CD14-positive monocyte (primary cell): ENCODE measurements around the gene HES6. TPM values are rescaled to one million over a fixed set of nuclear protein-coding genes. Genes with fewer than 3 reads are reported as not detected.
A peak's percentile ranks its signal among the peaks of the same experiment; 100 is the strongest.

Source experiments
- DNase-seq, 3 donors: peaks; one replicate each; pipeline ENCODE4 v3.0.0-alpha.2; 2011 to 2022
- H2AFZ ChIP-seq: 2 replicates; pipeline ENCODE4 v1.6.0; 2012; ENCODE audit warnings: mild to moderate bottlenecking, low read depth, low read length, inconsistent platforms; ENCODE audit not compliant: insufficient read depth, poor library complexity, severe bottlenecking
- H3K27ac ChIP-seq, 2 donors: 1 replicate in 1 of 2; 2 replicates in 1 of 2; pipeline ENCODE4 v1.5.1; 2012 to 2013; ENCODE audit warnings: low read length in 2 of 2, control low read depth in 1 of 2, inconsistent platforms in 1 of 2, low read depth in 1 of 2, mild to moderate bottlenecking in 1 of 2
- H3K27me3 ChIP-seq, 2 donors: one replicate each; pipeline versions ENCODE4 v1.6.0 to v1.6.1; 2011 to 2013; ENCODE audit warnings: low read length in 2 of 2; ENCODE audit not compliant: control insufficient read depth in 2 of 2, insufficient read depth in 2 of 2
- H3K36me3 ChIP-seq, 2 donors: replicated peaks in 1 of 2; 1 replicate in 1 of 2; 2 replicates in 1 of 2; pipeline versions ENCODE4 v1.5.1 to v1.6.1; 2012 to 2013; ENCODE audit warnings: low read length in 2 of 2, control low read depth in 1 of 2, inconsistent platforms in 1 of 2, mild to moderate bottlenecking in 1 of 2; ENCODE audit not compliant: insufficient read depth in 2 of 2, control insufficient read depth in 1 of 2
- H3K4me1 ChIP-seq, 2 donors: 1 replicate in 1 of 2; 2 replicates in 1 of 2; pipeline versions ENCODE4 v1.5.1 to v1.6.1; 2012 to 2013; ENCODE audit warnings: low read length in 2 of 2, control low read depth in 1 of 2, inconsistent platforms in 1 of 2, mild to moderate bottlenecking in 1 of 2, moderate library complexity in 1 of 2; ENCODE audit not compliant: insufficient read depth in 2 of 2, control insufficient read depth in 1 of 2
- H3K4me2 ChIP-seq: replicated peaks from 2 replicates; pipeline ENCODE3; 2012; ENCODE audit warnings: low read length, moderate library complexity, mild to moderate bottlenecking; ENCODE audit not compliant: poor library complexity, severe bottlenecking; ENCODE audit errors: extremely low read depth
- H3K4me3 ChIP-seq, 3 experiments: fragments of 200-600 bp in 1 of 3; sonication (generic) in 1 of 3; replicated peaks in 1 of 3; 1 replicate in 2 of 3; 2 replicates in 1 of 3; pipeline ENCODE4 v1.5.1; 2011 to 2013; ENCODE audit warnings: low read length in 3 of 3, mild to moderate bottlenecking in 3 of 3, control low read depth in 2 of 3, low read depth in 2 of 3, inconsistent platforms in 1 of 3, moderate library complexity in 1 of 3
- H3K79me2 ChIP-seq: 2 replicates; pipeline ENCODE4 v1.6.0; 2012; ENCODE audit warnings: mild to moderate bottlenecking, control low read depth, inconsistent platforms, low read length, moderate library complexity; ENCODE audit not compliant: insufficient read depth
- H3K9ac ChIP-seq: 2 replicates; pipeline ENCODE4 v1.6.0; 2017; ENCODE audit warnings: low read length, mild to moderate bottlenecking; ENCODE audit not compliant: insufficient read depth, poor library complexity, severe bottlenecking
- H3K9me3 ChIP-seq, 2 donors: replicated peaks in 1 of 2; 1 replicate in 1 of 2; 2 replicates in 1 of 2; pipeline versions ENCODE4 v1.5.1 to v1.6.1; 2012 to 2013; ENCODE audit warnings: low read length in 2 of 2, control low read depth in 1 of 2; ENCODE audit not compliant: control insufficient read depth in 1 of 2, insufficient read depth in 1 of 2
- H4K20me1 ChIP-seq: 2 replicates; pipeline ENCODE4 v1.6.0; 2012; ENCODE audit warnings: mild to moderate bottlenecking, low read length, control low read depth, moderate library complexity; ENCODE audit not compliant: insufficient read depth
- H3K27ac Mint-ChIP-seq, 7 donors: one replicate each; pipeline ENCODE4 v1.8.0; 2020; ENCODE audit warnings: mild to moderate bottlenecking in 7 of 7, mixed read lengths in 7 of 7, moderate library complexity in 6 of 7, inconsistent platforms in 2 of 7
- H3K27me3 Mint-ChIP-seq, 3 donors: one replicate each; pipeline ENCODE4 v1.8.0; 2021 to 2022; ENCODE audit warnings: low read depth in 3 of 3, mild to moderate bottlenecking in 3 of 3, mixed read lengths in 3 of 3, moderate library complexity in 3 of 3, inconsistent platforms in 1 of 3
- H3K36me3 Mint-ChIP-seq, 2 donors: one replicate each; pipeline ENCODE4 v1.8.0; 2020; ENCODE audit warnings: mixed read lengths in 2 of 2, inconsistent platforms in 1 of 2, mild to moderate bottlenecking in 1 of 2
- H3K4me1 Mint-ChIP-seq: one replicate; pipeline ENCODE4 v1.8.0; 2020; ENCODE audit warnings: mild to moderate bottlenecking, mixed read lengths
- H3K4me3 Mint-ChIP-seq, 2 donors: one replicate each; pipeline ENCODE4 v1.8.0; 2020; ENCODE audit warnings: mild to moderate bottlenecking in 2 of 2, mixed read lengths in 2 of 2, moderate library complexity in 1 of 2
- H3K9me3 Mint-ChIP-seq, 7 donors: one replicate each; pipeline ENCODE4 v1.8.0; 2020 to 2022; ENCODE audit warnings: mixed read lengths in 7 of 7, mild to moderate bottlenecking in 6 of 7, moderate library complexity in 6 of 7, inconsistent platforms in 2 of 7
- WGBS: methylation state at CpG from one replicate; pipeline ENCODE4 v1.1.5; 2013; ENCODE audit warnings: missing lambda C conversion rate; ENCODE audit not compliant: insufficient coverage; 5-methylcytosine and 5-hydroxymethylcytosine counted together
- intact Hi-C, 2 donors: fragments of 100-400 bp; cut with micrococcal nuclease; formaldehyde crosslinking; loops; one replicate each; pipeline versions ENCODE4 v1.15.0 to v1.15.1; 2023
- polyA plus RNA-seq, 3 donors: library from polyadenylated mRNA; depleted of rRNA in 1 of 3; unstranded in 2 of 3; stranded (reverse) in 1 of 3; fragments of 300-500 nt in 2 of 3; fragments of >200 nt in 1 of 3; fragmentation: Illumina TruSeq in 2 of 3; gene quantifications; 1 replicate in 2 of 3; 2 replicates in 1 of 3; pipeline ENCODE4 v1.2.3, GENCODE V29; 2012 to 2021
- TF ChIP-seq, protein P1 (sequence below): fragments of 200-600 bp; IDR thresholded peaks from one replicate; pipeline ENCODE4 v1.8.0; 2022; ENCODE audit warnings: antibody characterized with exemption, mild to moderate bottlenecking

Gene HES6
- polyA plus RNA-seq, 3 donors, result 2.1 to 4.0 (median 2.8) TPM

DNA sequence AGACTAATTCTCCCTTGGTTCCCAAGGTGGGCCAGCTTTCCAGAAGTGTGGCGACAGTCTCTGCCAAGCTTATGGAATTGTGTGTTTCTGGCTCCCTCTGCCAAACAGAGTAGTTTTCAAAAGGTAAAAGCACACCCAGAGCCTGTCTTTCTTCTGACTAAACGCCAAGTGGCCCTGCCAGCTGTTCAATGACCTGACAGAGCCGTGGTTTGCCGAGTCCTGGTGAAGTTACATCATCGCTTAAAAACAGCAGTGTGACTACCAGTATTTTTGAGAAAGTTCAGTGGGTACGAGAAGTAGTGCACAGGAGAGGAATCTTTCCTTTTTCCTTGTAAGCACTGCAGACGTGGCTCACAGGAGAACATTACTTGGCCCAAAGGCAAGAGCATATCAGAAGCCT lies 46.7 kb upstream of the HES6 start:
- Histone ChIP-seq H3K27me3 (no peaks in the 10 kb centered on the region), H2AFZ (no peak overlapping the region), H3K36me3 (no peaks in the 10 kb centered on the region), H3K27ac (peak overlapping the region in 1 of 2 donors; percentile 3), H3K9me3 (no peaks in the 10 kb centered on the region), H3K9ac (no peak overlapping the region), H3K4me2 (no peak overlapping the region), H3K79me2 (peaks cover 66% of the 10 kb centered on the region), H3K4me1 (peaks cover 21 to 24% of the 10 kb centered on the region in 2 donors), H3K4me3 (no peak overlapping the region), H4K20me1 (peaks cover 50% of the 10 kb centered on the region)
- H3K4me1 Mint-ChIP-seq, result peaks cover 45% of the 10 kb centered on the region
- H3K36me3 Mint-ChIP-seq, result peaks cover 5 to 28% of the 10 kb centered on the region in 2 donors
- H3K4me3 Mint-ChIP-seq, result no peak overlapping the region
- WGBS, result 49% methylated on average over 6 of the region's 7 CpGs
- intact Hi-C loops, result no loop called here
- TF ChIP-seq, protein P1, sequence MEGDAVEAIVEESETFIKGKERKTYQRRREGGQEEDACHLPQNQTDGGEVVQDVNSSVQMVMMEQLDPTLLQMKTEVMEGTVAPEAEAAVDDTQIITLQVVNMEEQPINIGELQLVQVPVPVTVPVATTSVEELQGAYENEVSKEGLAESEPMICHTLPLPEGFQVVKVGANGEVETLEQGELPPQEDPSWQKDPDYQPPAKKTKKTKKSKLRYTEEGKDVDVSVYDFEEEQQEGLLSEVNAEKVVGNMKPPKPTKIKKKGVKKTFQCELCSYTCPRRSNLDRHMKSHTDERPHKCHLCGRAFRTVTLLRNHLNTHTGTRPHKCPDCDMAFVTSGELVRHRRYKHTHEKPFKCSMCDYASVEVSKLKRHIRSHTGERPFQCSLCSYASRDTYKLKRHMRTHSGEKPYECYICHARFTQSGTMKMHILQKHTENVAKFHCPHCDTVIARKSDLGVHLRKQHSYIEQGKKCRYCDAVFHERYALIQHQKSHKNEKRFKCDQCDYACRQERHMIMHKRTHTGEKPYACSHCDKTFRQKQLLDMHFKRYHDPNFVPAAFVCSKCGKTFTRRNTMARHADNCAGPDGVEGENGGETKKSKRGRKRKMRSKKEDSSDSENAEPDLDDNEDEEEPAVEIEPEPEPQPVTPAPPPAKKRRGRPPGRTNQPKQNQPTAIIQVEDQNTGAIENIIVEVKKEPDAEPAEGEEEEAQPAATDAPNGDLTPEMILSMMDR, result no peak
- DNase-seq, result peak in 2 of 3 donors; percentile 9 to 30
- H3K27ac Mint-ChIP-seq, result peak overlapping the region in 6 of 7 donors; percentile 42 to 97 (median 93)
- H3K9me3 Mint-ChIP-seq, result peaks cover 0 to 3% (median 0%) of the 10 kb centered on the region in 7 donors
- H3K27me3 Mint-ChIP-seq, result peaks cover 2 to 4% (median 3%) of the 10 kb centered on the region in 3 donors

DNA sequence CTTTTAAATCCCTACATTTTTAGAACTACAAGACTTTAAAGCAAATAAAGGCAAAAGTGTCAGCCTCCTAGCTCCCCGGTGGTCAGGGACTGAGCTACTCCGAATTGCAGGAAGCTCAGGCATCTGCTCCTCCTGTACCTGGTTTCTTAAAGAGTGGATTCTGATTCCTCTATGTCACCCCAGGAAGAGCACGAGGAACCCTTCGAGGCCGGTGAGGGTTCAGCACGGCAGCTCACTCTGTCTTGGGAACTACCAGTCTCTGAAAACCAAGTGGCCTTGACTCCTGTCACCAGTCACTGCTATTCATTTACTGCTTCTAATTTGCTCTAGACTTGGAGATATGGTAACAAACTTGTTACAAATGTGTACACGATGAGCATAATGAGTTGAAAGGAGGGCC lies 46.3 kb upstream of the HES6 start:
- no peaks in the 10 kb centered on the region for H3K27me3 ChIP-seq
- Mint-ChIP-seq H3K27me3 (peaks cover 2 to 4% (median 3%) of the 10 kb centered on the region in 3 donors), H3K4me3 (no peak overlapping the region), H3K4me1 (peaks cover 46% of the 10 kb centered on the region), H3K9me3 (peaks cover 0 to 3% (median 0%) of the 10 kb centered on the region in 7 donors), H3K27ac (peak overlapping the region in 4 of 7 donors; percentile 21 to 97 (median 52)), H3K36me3 (peaks cover 5 to 28% of the 10 kb centered on the region in 2 donors)
- H3K9ac ChIP-seq, result no peak overlapping the region
- peak overlapping the region in 1 of 2 donors; percentile 3 for H3K27ac ChIP-seq
- H3K4me3 ChIP-seq, result no peak overlapping the region
- no peak overlapping the region for H2AFZ ChIP-seq
- intact Hi-C loops, result no loop called here
- TF ChIP-seq, protein P1, result no peak
- H4K20me1 ChIP-seq, result peaks cover 55% of the 10 kb centered on the region
- no peak overlapping the region for H3K4me2 ChIP-seq
- no peak for DNase-seq
- 98% methylated on average over 6 of the region's 7 CpGs for WGBS
- H3K79me2 ChIP-seq, result peaks cover 67% of the 10 kb centered on the region
- peaks cover 21 to 24% of the 10 kb centered on the region in 2 donors for H3K4me1 ChIP-seq
- no peaks in the 10 kb centered on the region for H3K36me3 ChIP-seq
- H3K9me3 ChIP-seq, result no peaks in the 10 kb centered on the region
